ENCODE measurements around the gene AIFM3. TPM values are rescaled to one million over a fixed set of nuclear protein-coding genes. Genes with fewer than 3 reads are reported as not detected.
"Not testable (repeated sequence)": the region's sequence is repeated elsewhere in the genome, so short reads cannot be mapped to it uniquely, and the experiment has no call there.

AIFM3 gene
- total RNA-seq, 1 experiment from 2014 or later: 7.4 TPM

DNA sequence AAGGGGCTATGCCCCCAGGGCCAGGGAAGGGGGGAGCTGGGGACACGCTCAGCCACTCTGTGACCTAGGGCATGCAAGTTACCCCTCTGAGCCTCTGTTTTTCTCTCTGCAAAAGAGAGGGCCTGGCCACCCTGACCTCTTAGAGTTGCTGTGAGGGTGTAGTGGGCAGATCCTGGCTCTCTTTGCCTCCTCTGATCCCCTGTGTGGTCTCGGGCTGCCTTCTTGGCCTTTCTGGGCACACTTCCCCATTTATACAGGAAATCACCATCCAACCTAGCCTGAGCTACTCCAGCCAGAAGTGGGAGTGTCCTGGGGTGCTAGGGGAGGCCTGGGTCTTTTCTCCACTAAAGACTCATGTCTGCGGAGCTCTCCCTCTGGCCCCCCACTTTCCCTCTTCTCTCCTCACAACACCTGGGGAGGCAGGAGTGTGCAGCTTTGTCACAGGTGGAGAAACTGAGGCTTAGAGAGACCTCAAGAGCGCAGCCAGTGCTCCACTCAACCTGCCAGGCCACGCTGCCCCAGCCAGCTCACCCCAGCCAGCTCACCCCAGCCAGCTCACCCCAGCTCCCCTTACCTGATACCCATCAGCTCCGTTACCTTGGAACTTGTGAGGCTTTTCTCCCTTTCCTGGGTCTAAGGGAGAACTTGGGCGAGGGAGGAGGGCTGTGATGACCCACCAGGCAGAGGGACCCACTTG is 1.4 kb downstream of the AIFM3 start:
- no peak overlapping the region for H3K27ac ChIP-seq
- intact Hi-C loops (cut with micrococcal nuclease; ENCODE audit: unreplicated experiment): no loop called here
- H3K79me2 ChIP-seq (ENCODE audit: low read depth): no peaks in the 10 kb centered on the region
- no peaks in the 10 kb centered on the region for H3F3A ChIP-seq (ENCODE audit: insufficient read depth, low read depth)
- TF ChIP-seq, protein P1, sequence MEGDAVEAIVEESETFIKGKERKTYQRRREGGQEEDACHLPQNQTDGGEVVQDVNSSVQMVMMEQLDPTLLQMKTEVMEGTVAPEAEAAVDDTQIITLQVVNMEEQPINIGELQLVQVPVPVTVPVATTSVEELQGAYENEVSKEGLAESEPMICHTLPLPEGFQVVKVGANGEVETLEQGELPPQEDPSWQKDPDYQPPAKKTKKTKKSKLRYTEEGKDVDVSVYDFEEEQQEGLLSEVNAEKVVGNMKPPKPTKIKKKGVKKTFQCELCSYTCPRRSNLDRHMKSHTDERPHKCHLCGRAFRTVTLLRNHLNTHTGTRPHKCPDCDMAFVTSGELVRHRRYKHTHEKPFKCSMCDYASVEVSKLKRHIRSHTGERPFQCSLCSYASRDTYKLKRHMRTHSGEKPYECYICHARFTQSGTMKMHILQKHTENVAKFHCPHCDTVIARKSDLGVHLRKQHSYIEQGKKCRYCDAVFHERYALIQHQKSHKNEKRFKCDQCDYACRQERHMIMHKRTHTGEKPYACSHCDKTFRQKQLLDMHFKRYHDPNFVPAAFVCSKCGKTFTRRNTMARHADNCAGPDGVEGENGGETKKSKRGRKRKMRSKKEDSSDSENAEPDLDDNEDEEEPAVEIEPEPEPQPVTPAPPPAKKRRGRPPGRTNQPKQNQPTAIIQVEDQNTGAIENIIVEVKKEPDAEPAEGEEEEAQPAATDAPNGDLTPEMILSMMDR (conservative IDR thresholded peaks at IDR 0.05): no peak
- no peak for TF ChIP-seq EZH2 (IDR thresholded peaks at IDR 0.05; ENCODE audit: low read depth)
- no peaks in the 10 kb centered on the region for H3K4me1 ChIP-seq (replicated peaks; ENCODE audit: insufficient read depth)
- no peak overlapping the region for H3K4me2 ChIP-seq
- no peak overlapping the region for H3K4me3 ChIP-seq
- no peaks in the 10 kb centered on the region for H3K27me3 ChIP-seq (ENCODE audit: insufficient read depth, low read depth)
- no TSS peak for BruUV-seq (replicated peaks)
- no peaks in the 10 kb centered on the region for H3K9me2 ChIP-seq (ENCODE audit: insufficient read depth)
- ChIA-PET POLR2A (ENCODE audit: unreplicated experiment) (no interaction called here), CTCF (no interaction called here)
- H4K20me1 ChIP-seq (ENCODE audit: insufficient read depth): no peaks in the 10 kb centered on the region
- no peaks in the 10 kb centered on the region for H3K9me3 ChIP-seq (ENCODE audit: insufficient read depth, low read depth)
- H3K36me3 ChIP-seq (ENCODE audit: low read depth): no peaks in the 10 kb centered on the region
- H2AFZ ChIP-seq: no peak overlapping the region
- DNase-seq: no peak

DNA sequence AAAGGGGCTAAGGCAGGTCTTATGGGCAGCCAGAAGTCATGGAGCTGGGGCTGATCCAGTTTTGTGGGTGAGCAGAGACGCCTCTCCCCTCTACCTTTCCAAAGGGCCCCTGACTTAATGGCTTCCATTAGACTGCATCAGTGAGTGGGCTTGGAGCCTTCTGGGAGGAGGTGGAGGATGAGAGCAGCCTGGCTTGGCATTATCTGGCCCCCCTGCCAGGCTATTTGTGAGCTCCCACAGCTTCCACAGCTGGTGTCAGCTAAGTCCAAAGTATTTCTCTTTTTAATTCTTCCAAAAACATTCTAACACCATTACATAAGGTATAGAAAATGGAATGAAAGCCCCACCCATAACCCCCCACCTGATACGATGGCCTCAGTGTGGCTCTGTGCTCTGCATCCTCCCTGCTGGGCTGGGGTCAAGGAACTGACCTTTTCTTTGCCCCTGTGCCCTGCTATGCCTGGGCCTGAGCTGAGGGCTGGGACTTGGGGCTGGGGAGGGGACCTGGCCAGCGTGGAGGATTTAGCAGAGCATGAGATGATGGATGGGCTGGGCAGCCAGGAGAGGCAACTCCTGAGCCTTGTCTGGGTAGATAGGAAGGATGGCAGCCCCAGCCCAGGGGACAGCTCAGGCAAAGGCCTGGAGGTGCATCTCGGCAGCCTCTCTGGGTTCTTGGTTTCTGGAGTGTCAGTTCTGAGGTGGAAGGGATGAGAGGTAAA is 4.0 kb downstream of the AIFM3 start:
- Histone ChIP-seq H3K4me3 (no peak overlapping the region), H4K20me1 (ENCODE audit: insufficient read depth) (no peaks in the 10 kb centered on the region), H3K4me1 (replicated peaks; ENCODE audit: insufficient read depth) (no peaks in the 10 kb centered on the region), H3K79me2 (ENCODE audit: low read depth) (no peaks in the 10 kb centered on the region), H3K27ac (no peak overlapping the region), H3K9me2 (ENCODE audit: insufficient read depth) (no peaks in the 10 kb centered on the region), H3K9me3 (ENCODE audit: insufficient read depth, low read depth) (no peaks in the 10 kb centered on the region), H3F3A (ENCODE audit: insufficient read depth, low read depth) (no peaks in the 10 kb centered on the region), H3K27me3 (ENCODE audit: insufficient read depth, low read depth) (no peaks in the 10 kb centered on the region), H3K36me3 (ENCODE audit: low read depth) (no peaks in the 10 kb centered on the region), H2AFZ (no peak overlapping the region), H3K4me2 (no peak overlapping the region)
- TF ChIP-seq, protein P1 (conservative IDR thresholded peaks at IDR 0.05): no peak
- TF ChIP-seq EZH2 (IDR thresholded peaks at IDR 0.05; ENCODE audit: low read depth): no peak
- no TSS peak for BruUV-seq (replicated peaks)
- ChIA-PET POLR2A (ENCODE audit: unreplicated experiment) (interaction anchor here (0.6 kb wide), 1 partner anchor 134 kb away, joined by 4 read pairs; no protein-coding TSS in a partner anchor), CTCF (interaction anchor here (0.5 kb wide), 1 partner anchor 204 kb away, joined by 6 read pairs; no protein-coding TSS in a partner anchor)
- intact Hi-C loops (cut with micrococcal nuclease; ENCODE audit: unreplicated experiment): no loop called here
- no peak for DNase-seq

DNA sequence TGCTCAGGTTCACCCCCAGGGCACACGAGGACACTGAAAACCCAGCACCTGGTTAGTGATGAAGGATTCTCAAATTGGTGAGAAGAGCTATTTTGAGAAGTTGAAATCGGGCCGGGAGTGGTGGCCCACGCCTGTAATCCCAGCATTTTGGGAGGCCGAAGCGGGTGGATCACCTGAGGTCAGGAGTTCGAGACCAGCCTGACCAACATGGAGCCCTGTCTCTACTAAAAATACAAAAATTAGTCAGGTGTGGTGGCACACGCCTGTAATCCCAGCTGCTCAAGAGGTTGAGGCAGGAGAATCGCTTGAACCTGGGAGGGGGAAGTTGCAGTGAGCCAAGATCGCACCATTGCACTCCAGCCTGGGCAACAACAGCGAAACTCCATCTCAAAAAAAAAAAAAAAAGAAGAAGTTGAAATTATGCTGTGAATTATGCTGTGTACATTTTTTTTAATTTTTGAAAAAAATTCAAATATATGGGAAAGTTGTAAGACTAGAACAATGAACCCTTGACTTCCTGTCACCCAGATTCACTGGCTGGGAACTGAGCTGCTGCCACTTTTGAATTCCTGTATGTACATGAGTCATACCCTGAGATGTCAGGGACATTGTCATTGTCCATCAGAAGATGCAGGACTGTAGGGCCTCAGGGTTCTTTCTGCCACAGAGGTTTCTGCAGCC is 5.1 kb downstream of the AIFM3 start:
- H3K36me3 ChIP-seq (ENCODE audit: low read depth); H3K9me3 ChIP-seq (ENCODE audit: insufficient read depth, low read depth); H3K4me3 ChIP-seq; intact Hi-C loops (cut with micrococcal nuclease; ENCODE audit: unreplicated experiment); H3K79me2 ChIP-seq (ENCODE audit: low read depth); H3K4me1 ChIP-seq (replicated peaks; ENCODE audit: insufficient read depth); H2AFZ ChIP-seq; H3K9me2 ChIP-seq (ENCODE audit: insufficient read depth); H3K27ac ChIP-seq; BruUV-seq (replicated peaks); H3K27me3 ChIP-seq (ENCODE audit: insufficient read depth, low read depth); H4K20me1 ChIP-seq (ENCODE audit: insufficient read depth); H3F3A ChIP-seq (ENCODE audit: insufficient read depth, low read depth); H3K4me2 ChIP-seq: not testable (repeated sequence)
- peak; percentile 25 to 64 for DNase-seq
- ChIA-PET CTCF (interaction anchor here (0.7 kb wide), 1 partner anchor 14 kb away, joined by 7 read pairs; no protein-coding TSS in a partner anchor), POLR2A (ENCODE audit: unreplicated experiment) (interaction anchor here (0.6 to 0.7 kb wide), 4 partner anchors 12 to 670 kb away, joined by 3 to 8 read pairs (median 4); partner anchors contain the start of gene SDF2L1)

Measured in PC-9 (cell line).